Left ventricle myocardium superior (tissue), 1 donor: ENCODE results near the gene ADAM15. TPM values are rescaled to one million over a fixed set of nuclear protein-coding genes. Genes with fewer than 3 reads are reported as not detected.
A peak's percentile ranks its signal among the peaks of the same experiment; 100 is the strongest.

Experiments
- ATAC-seq: fragments of 200-7000 bp; cut with Tn5 transposase; one replicate; pipeline ENCODE4 v1.9.1; 2020; ENCODE audit warnings: mild to moderate bottlenecking, moderate library complexity
- DNase-seq: peaks from one replicate; pipeline ENCODE4 v3.0.0-alpha.2; 2020
- intact Hi-C: fragments of 100-400 bp; cut with micrococcal nuclease; formaldehyde crosslinking; loops from one replicate; pipeline ENCODE4 v1.11.0; 2022
- total RNA-seq: library from RNA; stranded (reverse); fragmentation: NEBNext Ultra II Directional; extraction: Animal tissue kit (Norgen Biotek cat#: 25700); gene quantifications from one replicate; pipeline ENCODE4 v1.2.1, GENCODE V29; 2021
- donor health status: DM: no; HTN: yes; CAD: no; lungs with severe emphysema.

ADAM15 gene
- total RNA-seq, 1 donor from 2014 or later = 84.2 TPM

DNA sequence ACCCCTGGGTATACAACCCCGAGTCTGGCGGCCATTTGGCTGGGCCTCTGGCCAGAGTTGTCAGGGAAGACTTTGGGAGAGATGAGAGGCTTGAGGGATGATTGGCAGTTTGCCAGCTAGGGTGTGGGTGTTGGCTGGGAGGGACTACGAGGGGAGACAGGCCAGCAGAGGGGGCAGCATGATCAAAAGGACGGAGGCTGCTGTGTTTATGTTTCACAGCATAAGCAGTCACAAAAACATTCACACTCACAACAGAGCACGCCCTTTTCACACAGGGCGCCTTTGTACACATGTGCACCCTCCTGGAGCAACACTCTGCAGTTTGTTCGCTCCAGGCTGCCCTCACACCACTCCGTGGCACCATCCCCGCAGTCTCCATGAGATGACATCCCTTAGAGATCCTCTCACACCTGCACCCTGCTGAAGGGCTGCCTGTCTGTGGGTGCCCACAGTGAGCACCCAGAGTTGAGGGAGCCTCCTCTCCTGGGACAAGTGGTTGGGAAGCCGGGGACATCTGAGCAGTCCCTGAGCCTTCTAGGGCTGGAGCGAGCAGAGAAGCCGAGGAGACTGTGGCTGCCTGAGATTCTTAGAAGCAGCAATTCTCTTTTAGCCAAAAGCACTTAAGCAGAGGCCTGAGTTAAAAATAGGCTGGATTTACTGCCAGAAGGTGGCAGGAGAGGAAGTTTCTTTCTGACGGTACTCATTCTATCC is 43.0 kb downstream of the ADAM15 start:
- intact Hi-C loops = no loop called here
- ATAC-seq (peak; percentile 65), DNase-seq (no peak)

DNA sequence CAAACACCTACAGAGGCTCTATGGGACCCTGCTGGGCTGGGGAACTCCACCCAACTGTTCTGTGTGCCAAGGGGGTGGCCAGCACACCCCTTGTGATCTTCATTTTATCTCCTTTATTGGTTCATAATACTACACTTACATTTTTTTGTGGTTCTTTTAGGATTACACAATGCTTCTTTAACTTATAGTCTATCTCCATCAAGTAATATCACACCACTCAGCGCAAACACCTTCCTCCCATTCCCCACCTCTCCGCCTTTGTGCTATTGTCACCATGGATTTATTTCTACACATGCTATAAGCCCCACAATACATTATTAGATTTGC is 43.5 kb downstream of the ADAM15 start:
- intact Hi-C loops = no loop called here
- DNase-seq = no peak
- no peak for ATAC-seq

DNA sequence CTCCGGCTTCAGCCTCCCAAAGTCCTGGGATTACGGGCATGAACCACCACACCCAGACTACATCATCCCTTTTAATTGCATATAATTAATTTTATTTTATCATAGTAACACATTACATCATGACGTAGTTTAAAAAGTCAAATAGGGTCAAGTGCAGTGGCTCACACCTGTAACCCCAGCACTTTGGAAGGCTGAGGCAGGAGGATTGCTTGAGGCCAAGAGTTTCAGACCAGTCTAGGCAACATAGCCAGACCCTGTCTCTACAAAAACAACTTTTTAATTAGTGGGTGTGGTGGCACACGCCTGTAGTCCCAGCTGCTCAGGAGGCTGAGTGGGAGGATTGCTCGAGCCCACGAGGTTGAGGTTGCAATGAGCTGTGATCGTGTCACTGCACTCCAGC is 48.2 kb downstream of the ADAM15 start:
- intact Hi-C loops = no loop called here
- DNase-seq (no peak), ATAC-seq (no peak)

DNA sequence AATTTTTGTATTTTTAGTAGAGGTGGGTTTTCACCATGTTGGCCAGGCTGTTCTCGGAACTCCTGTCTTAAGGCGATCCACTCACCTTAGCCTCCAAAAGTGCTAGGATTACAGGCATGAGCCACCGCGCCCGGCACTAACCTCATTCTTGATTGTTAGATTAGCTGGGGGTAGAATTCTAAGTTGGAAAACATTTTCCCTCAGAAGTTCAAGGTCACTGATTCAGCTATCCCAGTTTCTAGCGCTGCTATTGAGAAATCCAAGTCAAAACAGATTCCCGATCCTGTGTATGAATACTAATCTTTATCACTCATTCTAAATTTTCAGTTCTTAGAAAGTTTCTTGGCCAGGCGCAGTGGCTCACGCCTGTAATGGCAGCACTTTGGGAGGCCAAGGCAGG is 52.2 kb downstream of the ADAM15 start:
- DNase-seq (no peak), ATAC-seq (no peak)
- intact Hi-C loops = no loop called here

DNA sequence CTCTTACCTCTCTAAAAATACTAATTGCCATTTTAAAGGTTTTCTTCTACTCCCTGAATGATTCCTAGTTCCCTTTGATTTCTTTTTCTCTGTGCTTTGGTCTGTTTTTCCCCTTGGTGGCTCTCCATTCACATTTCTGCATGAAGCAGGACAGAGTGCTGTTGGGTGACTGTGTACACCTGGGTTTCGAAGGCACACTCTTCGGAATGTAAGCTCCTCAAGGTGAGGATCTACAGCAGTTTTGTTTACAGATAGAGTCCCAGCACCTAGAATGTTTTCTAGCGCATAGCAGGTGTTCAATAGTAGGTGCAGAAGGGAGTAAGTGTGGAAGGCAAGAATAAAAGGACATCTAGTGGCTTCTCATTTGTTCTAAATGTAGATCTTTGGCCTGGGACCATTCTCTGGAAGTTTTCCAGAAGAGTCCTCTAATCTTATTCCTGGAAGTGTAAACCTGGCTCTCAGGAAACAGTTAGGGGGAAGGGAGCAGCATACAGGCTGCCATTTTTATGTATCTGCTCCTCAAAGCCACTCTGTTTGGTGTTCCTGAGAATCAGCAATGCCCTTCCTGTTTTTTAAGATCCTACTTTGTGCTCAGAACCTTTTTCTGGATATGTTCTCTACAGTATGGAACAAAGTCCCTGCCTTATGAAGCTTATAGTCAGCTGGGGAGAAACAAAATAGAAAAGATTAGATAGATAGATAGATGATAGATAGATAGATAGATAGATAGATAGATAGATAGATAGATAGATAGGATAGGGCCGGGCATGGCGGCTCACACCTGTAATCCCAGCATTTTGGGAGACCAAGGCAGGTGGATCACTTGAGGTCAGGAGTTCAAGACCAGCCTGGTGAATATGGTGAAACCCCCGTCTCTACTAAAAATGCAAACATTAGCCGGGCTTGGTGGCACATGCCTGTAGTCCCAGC is 53.8 kb downstream of the ADAM15 start:
- ATAC-seq (peak; percentile 71), DNase-seq (no peak)
- intact Hi-C loops = no loop called here

DNA sequence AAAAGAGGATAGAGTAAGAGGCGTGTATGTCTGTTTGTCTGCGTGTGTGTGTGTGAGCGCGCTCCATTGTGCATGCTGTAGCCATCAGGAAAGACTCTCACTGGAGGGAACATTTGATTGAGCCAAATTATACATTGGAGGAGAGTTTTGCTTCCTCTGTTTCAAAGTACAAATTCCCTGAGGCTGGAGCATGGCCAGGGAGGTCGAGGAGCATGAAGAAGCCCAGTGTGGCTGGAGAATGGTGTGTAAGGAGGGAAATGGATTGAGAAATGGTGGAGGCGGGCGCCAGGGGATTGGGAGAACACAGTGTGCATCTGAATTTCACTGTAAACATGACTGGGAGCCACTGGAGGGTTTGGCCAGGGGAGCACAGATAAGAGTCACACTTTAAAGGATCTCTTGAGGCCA is 54.5 kb downstream of the ADAM15 start:
- DNase-seq (no peak), ATAC-seq (peak; percentile 56)
- intact Hi-C loops = no loop called here

DNA sequence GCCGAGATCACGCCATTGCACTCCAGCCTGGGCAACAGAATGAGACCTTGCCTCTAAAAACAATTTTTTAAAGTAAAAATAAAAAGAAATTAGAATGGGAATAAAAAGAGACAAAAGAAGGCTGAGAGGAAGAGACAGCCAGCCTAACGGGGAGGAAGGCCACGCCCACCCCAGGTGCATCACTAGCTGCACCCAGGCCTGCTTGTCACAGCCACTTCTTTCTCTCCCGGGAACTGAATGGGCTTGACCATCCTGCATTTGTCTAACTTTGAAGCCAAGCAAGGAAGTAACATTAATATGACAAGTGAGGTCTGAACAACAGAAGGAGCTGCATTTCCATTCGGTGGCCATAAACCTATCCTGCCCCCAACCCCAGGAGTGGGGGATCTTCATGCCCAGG is 55.7 kb downstream of the ADAM15 start:
- DNase-seq (no peak), ATAC-seq (no peak)
- intact Hi-C loops = no loop called here

DNA sequence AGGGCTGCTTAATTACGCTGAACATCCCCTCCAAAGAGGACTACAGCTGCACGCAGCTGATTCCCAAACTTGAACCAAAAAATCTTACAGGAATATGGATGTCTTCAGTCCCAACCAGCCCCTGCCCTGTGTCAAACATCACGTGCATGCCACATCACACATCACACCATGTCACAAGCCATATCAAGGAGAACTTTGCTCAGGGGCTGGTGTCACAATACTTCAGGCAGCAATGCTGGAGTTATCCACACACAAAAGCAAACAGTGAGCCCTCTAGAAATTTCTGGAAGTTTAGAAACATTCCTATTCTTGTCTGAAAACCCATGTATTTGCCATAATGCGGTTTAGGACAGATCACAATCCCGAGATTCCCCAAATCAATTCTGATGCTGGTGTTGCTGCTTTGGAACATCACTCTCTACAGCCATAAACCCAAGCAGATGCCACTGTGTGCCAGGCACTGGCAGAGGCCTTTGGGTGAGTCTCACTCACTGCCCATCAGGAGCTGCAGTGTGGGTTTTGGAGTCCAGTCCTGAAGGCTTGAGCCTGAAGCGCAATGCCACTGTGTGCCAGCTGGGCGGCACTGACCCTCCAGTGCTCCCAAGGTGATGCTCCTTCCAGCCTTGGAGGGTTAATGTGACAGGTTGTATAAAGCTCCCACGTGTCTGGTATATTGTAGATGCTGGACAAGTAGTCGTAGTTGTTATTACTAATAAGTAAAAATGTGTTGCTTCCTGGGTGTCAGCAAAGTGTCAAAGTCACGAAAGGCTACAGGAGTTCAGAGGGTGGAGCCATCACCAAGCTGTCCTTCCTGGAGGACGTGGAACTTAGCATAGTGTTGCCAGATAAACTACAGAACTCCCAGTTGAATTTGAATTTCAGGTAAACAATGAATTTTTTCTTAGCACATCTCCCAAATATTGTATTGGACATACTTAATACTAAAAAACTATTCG is 56.5 kb downstream of the ADAM15 start:
- ATAC-seq (no peak), DNase-seq (no peak)
- intact Hi-C loops = no loop called here

DNA sequence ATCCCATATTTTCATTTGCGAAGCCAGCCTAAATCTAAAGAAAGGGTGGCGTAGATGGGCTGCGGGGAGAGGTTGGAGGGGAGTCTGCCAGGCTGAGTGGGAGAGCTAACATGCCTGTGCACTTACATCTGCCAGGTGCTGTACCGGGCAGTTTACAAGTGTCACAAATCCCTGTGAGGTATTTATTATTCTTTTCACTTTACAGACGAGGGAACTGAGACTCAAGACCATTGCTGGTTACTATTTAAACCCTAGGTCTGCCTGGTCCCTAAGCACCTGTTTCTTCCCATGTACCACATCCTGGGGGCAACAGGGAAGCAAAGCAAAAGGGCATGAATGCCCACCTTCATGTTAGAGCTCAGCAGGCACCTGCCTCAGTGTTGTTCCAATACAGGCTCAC is 57.2 kb downstream of the ADAM15 start:
- ATAC-seq = no peak
- no peak for DNase-seq
- intact Hi-C loops = no loop called here

DNA sequence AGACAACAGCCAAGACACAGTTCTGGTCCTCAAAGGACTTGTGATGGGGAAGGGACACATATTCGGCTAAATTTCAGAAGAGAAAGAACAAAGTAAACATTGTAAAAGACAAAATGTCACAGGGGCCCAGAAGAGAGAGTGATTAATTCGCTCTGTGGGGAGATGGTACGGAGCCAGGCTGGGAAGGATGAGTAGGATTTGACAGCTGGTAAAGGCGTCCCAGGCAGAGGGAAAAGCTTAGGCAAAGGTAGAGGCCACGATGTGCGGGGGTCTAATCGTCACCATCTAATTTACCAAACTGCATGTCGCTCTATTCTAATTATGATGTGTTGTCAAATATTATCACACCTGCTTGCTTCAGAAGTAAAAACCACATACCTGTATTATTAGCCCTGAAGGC is 59.3 kb downstream of the ADAM15 start:
- intact Hi-C loops = no loop called here
- DNase-seq = no peak
- ATAC-seq = no peak

DNA sequence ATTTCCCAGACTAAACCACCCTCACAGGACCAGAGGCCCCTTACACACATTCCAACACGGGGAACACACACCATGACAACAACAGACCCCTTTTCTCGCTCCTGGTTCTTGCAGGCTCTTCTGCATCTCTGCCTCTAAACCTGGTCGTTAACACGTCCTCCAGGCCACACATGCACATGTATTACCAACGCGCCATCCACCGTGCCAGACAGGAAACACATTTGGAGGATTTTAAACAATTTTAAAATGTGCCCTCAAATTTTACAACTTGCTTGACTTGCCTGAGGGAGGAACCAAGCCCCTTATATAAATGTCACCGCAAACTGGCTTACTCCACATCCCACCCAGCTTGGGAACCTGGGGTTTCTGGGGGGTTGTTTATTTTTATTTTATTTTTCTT is 59.7 kb downstream of the ADAM15 start:
- ATAC-seq = no peak
- intact Hi-C loops = no loop called here

More for the DNA sequence above, 59.7 kb downstream of the ADAM15 start:
- DNase-seq = no peak

Other genes starting within 250 kb of the ADAM15 start
- gene KCNN3, start 181.0 kb upstream of the ADAM15 start, total RNA-seq = 4.0 TPM
- 66.6 TPM for gene PMVK, start 114.6 kb upstream of the ADAM15 start, total RNA-seq
- gene PBXIP1, start 95.2 kb upstream of the ADAM15 start, total RNA-seq = 60.4 TPM
- gene PYGO2, start 89.5 kb upstream of the ADAM15 start, total RNA-seq = 14.7 TPM
- 62.1 TPM for gene SHC1, start 80.6 kb upstream of the ADAM15 start, total RNA-seq
- 16.7 TPM for gene CKS1B, start 76.6 kb upstream of the ADAM15 start, total RNA-seq
- gene FLAD1, start 68.0 kb upstream of the ADAM15 start, total RNA-seq = 31.4 TPM
- gene LENEP, start 57.7 kb upstream of the ADAM15 start, total RNA-seq = not detected
- 58.9 TPM for gene ZBTB7B, start 48.5 kb upstream of the ADAM15 start, total RNA-seq
- gene DCST2, start 17.5 kb upstream of the ADAM15 start, total RNA-seq = 0.37 TPM
- not detected for gene DCST1, start 17.5 kb upstream of the ADAM15 start, total RNA-seq
- 2.3 TPM for gene EFNA4, start 12.4 kb downstream of the ADAM15 start, total RNA-seq
- gene EFNA3, start 27.5 kb downstream of the ADAM15 start, total RNA-seq = 1.1 TPM
- gene EFNA1, start 76.6 kb downstream of the ADAM15 start, total RNA-seq = 51.0 TPM
- 8.8 TPM for gene SLC50A1, start 84.5 kb downstream of the ADAM15 start, total RNA-seq
- 52.4 TPM for gene DPM3, start 89.2 kb downstream of the ADAM15 start, total RNA-seq
- gene KRTCAP2, start 122.0 kb downstream of the ADAM15 start, total RNA-seq = 134 TPM
- gene TRIM46, start 122.5 kb downstream of the ADAM15 start, total RNA-seq = 0.22 TPM
- 6.3 TPM for gene THBS3, start 156.6 kb downstream of the ADAM15 start, total RNA-seq
- 14.1 TPM for gene MTX1, start 157.4 kb downstream of the ADAM15 start, total RNA-seq
- 15.0 TPM for gene ENTREP3, start 204.2 kb downstream of the ADAM15 start, total RNA-seq
- 62.7 TPM for gene SCAMP3, start 211.0 kb downstream of the ADAM15 start, total RNA-seq
- 18.9 TPM for gene CLK2, start 222.2 kb downstream of the ADAM15 start, total RNA-seq
- 1.5 TPM for gene HCN3, start 226.1 kb downstream of the ADAM15 start, total RNA-seq